Adipose tissue (tissue), 3 donors: ENCODE results near the gene PLCD3. TPM values are rescaled to one million over a fixed set of nuclear protein-coding genes. Genes with fewer than 3 reads are reported as not detected.

Source experiments
- H3K27ac ChIP-seq: one replicate; pipeline ENCODE4 v1.5.1; 2013; ENCODE audit warnings: low read depth, low read length
- WGBS, 3 donors: extraction: QIAGEN DNeasy Blood & Tissue Kit; methylation state at CpG; one replicate each; pipeline ENCODE4 v1.1.7; 2013; 5-methylcytosine and 5-hydroxymethylcytosine counted together
- polyA plus RNA-seq, 3 donors: library from polyadenylated mRNA; stranded (reverse); fragments of 200-250 nt; gene quantifications; one replicate each; pipeline ENCODE4 v1.2.3, GENCODE V29; 2013
- donor health status: healthy with polysubstance abuse.
- donor health status: Bipolar disorder and iron deficiency.
- donor health status: healthy.

Gene PLCD3
- polyA plus RNA-seq, 3 donors: 6.9 to 49.7 (median 42.4) TPM

DNA sequence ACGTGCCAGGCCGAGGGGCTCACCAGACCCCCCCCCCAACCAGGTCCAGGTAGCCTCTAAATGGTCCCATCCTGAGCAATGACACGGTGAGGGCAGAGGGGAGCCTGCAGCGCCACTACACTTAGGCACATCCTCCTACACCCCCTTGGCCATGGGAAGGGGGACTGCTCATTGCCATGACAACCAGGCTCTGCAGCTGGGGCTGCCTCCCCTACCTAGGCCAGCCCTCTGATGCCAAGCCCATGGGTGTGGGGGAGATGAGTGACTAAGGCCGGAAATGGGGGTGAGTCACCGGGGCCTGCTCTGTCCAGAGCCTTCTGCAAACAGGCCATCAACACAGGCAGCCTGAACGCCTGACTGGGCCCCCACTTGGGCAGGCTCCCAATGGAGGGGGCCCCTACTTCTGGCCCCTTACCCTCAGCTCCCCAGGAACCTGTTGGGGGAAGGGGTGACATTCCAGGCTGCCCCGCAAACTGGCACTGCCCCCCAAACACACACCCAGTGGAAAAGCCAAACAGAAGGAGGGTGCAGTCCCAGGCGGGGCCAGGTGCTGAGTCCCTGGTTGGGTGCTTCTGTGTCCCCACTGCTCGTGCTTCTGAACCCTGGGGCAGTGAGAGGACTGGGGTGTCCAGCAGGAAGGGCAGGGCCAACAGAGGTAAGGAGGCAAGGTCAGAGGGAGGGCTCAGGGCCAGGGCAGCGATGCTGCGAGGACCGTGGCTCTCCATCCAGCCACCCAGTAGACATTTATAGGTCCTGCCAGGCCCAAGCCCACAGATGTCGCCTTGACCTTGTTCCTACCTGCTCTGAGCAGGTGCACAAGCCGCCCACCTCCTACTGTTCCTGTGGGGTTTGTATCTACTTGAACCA, 8.2 kb downstream of the PLCD3 start:
- no peak overlapping the region for H3K27ac ChIP-seq
- 68 to 83% (median 71%) methylated on average over 14 to 15 of the region's 15 CpGs for WGBS, 3 donors

GRCh38 chr17:45123076-45123770, 9.1 kb downstream of the PLCD3 start:
- no peak overlapping the region for H3K27ac ChIP-seq
- 87 to 92% (median 89%) methylated on average over 6 of the region's 6 CpGs for WGBS, 3 donors

GRCh38 chr17:45121055-45121454, 11.3 kb downstream of the PLCD3 start:
- WGBS, 3 donors: 54 to 79% (median 61%) methylated on average over 42 to 45 of the region's 45 CpGs
- no peak overlapping the region for H3K27ac ChIP-seq

DNA sequence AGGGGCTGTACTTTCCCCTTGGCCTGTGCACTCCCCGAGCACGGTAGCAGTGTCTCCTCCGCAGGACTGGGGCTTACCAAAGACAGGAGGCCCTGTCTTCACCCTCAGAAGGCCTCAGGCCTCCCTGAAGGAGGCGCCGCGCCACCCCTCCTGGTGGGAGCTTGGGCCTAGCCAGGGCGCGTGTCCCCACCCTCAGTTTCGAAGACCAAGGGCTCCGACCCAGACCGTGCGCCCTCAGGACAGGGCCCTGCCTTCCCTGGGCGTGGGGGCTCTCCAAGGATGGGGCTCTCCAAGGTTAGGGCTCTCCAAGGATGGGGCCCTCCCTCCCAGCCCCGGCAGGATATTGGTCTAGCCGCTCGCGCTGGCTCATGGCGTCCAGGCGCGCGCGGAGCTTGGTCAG, 11.8 kb downstream of the PLCD3 start:
- 80 to 92% (median 89%) methylated on average over 22 of the region's 22 CpGs for WGBS, 3 donors
- no peak overlapping the region for H3K27ac ChIP-seq

DNA sequence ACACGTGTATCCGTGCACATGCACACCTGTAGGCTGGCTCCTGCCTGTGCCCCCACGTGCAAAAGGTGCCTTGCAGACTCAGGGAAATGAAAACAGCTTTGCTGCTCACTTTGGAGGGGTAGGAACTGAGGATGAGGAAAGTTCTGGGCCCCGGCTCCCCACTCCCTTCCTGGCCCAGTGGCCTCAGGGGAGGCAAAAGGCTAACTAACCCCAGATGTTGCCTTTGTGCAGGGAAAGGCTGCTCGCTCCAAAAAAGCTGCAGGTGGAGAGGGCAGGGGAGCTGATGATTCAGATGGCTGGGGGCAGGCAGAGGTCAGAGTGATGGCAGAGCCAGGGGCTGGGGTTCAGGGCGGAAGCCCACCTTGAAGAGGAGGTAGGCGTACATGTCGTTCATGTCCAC, 12.4 kb downstream of the PLCD3 start:
- H3K27ac ChIP-seq: no peak overlapping the region
- WGBS, 3 donors: 75 to 83% (median 82%) methylated on average over 8 of the region's 8 CpGs

- no peak overlapping the region for H3K27ac ChIP-seq
- WGBS, 3 donors: 90 to 94% (median 90%) methylated on average over 23 of the region's 23 CpGs
These were observed 13.6 kb downstream of the PLCD3 start for GRCh38 chr17:45118691-45119090.

DNA sequence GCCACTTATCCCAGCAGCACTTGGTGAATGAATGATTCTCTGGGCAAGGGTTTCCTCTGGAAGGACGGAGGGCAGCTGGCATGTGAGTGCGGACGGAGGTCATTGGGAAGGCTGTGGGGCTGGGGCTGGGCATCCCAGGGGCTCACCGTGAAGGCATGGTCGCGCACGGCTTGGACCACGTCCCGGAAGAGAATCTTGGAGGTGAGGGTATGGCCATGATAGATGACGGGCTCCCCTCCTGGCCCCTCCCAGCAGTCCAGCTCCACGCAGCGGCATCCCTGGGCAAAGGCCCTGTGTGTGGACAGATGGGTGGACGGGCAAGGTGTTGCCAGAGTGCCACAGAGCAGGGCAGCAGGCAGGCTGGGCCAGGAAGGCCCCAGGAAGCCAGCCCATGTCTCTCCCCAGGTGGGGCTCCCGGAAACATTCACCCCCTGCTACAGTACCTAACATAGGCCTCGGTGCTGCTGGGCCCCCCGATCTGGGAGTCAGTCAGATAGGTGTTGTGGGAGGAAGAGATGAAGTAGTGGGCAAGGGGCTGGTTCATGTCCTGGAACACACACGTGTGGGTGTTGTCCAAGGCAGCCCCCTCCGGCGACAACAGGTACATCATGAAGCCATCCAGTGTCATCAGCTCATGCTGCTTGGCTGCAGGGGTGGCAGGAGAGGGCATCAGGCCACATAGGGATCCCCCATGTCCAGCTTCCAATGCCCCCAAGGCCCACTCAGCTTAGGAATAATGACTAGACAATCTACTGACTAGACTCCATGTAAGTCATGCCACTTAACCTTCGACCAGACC, 14.3 kb downstream of the PLCD3 start:
- WGBS, 3 donors: 92 to 95% (median 92%) methylated on average over 20 of the region's 20 CpGs
- H3K27ac ChIP-seq: no peak overlapping the region

DNA sequence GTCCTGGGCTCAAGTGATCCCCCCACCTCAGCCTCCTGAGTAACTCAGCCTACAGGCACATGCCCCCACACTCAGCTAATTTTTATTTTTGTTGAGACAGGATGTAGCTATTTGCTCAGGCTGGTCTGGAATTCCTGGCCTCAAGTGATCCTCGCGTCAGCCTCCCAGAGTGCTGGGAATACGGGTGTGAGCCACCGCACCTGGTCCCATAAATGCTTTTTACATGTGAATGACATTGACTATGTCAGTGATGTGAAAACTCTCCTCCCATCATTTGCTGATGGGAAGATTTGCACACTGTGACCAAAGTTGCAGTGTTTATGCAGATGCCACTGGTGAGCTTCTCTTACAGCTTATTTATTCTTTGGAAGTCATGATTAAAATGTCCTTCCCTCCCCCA, 15.0 kb downstream of the PLCD3 start:
- 93 to 99% (median 98%) methylated on average over 4 of the region's 4 CpGs for WGBS, 3 donors
- H3K27ac ChIP-seq: no peak overlapping the region

- no peak overlapping the region for H3K27ac ChIP-seq
- WGBS, 3 donors: 86 to 95% (median 93%) methylated on average over 7 to 10 of the region's 10 CpGs
These were observed 15.8 kb downstream of the PLCD3 start for GRCh38 chr17:45116434-45117016.

- 75 to 86% (median 78%) methylated on average over 11 of the region's 11 CpGs for WGBS, 3 donors
- no peak overlapping the region for H3K27ac ChIP-seq
These were observed 16.4 kb downstream of the PLCD3 start for GRCh38 chr17:45115871-45116270.

DNA sequence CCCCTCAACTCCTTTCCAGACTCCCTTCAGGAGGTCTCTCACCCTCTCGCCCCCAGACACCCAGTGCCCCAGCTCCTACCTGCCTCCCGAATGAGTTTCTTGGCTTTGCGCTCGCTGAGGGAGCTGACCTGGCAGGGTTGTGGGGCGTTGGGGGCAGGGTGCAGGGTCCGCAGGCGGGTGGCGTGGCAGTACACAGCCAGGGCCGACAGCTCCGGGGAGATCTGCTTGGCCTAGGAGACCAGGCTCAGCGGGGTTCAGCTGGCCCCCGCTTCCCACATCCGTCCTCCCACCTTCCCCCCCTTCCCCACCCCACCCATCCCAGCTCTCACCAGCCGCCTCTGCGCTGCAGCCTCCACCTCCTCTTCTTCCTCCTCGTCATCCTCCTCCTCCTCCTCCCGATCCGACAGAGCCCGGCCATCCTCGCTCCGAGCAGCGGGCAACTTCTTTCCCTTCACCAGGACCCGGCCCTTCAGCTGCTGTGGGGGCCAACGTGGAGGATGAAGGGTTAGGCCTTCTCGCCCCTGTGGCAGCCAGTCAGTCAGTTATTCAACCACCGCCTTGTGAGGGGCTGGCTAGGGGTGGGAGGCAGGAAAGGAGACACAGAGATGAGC, 17.2 kb downstream of the PLCD3 start:
- no peak overlapping the region for H3K27ac ChIP-seq

DNA sequence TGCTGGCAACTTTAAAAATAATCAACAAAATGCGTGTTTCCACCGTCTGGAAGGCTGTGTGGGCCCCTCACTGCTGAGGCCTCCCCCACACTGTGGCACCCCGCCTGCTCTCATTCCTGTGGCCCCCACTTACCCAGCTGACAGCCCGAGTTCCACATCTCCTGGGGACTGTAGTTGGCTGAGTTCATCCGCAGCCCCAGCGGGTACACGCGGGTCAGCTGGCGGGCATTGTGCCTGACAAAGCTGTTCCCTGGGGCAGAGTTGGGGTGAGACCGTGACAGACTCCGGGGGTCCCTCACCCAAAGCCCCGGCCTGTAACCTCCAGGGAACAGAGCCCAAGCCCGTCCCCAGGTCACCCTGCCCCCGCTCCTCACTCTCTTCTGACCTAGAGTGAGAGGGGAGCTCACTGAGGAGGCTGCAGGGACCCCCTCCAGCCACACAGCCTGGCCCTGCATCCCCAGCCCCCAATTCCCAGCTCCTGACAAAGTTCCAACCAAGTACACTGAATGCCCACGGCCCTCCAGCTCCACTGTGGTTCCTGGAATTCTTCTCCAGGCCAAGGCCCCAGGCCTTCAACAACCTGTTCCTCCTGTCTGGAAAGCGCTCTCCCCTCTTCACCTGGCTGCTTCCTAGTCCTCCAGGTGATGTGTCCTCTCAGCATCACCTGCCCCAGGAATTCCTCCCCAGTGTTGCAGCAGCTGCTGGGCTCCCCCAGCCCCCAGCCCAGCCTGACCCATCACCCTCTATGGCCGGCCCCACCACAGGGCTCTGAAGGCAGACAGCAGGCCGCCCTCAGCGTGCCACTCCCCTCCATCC, 18.0 kb downstream of the PLCD3 start:
- no peak overlapping the region for H3K27ac ChIP-seq

More for the DNA sequence above, 17.2 kb downstream of the PLCD3 start:
- WGBS, 3 donors: 90 to 92% (median 91%) methylated on average over 22 to 26 of the region's 26 CpGs

GRCh38 chr17:45113424-45113754, 18.9 kb downstream of the PLCD3 start:
- WGBS, 3 donors: 76 to 90% (median 89%) methylated on average over 9 of the region's 9 CpGs
- H3K27ac ChIP-seq: no peak overlapping the region

More for the DNA sequence above, 18.0 kb downstream of the PLCD3 start:
- WGBS, 3 donors: 84 to 85% (median 85%) methylated on average over 19 of the region's 19 CpGs

DNA sequence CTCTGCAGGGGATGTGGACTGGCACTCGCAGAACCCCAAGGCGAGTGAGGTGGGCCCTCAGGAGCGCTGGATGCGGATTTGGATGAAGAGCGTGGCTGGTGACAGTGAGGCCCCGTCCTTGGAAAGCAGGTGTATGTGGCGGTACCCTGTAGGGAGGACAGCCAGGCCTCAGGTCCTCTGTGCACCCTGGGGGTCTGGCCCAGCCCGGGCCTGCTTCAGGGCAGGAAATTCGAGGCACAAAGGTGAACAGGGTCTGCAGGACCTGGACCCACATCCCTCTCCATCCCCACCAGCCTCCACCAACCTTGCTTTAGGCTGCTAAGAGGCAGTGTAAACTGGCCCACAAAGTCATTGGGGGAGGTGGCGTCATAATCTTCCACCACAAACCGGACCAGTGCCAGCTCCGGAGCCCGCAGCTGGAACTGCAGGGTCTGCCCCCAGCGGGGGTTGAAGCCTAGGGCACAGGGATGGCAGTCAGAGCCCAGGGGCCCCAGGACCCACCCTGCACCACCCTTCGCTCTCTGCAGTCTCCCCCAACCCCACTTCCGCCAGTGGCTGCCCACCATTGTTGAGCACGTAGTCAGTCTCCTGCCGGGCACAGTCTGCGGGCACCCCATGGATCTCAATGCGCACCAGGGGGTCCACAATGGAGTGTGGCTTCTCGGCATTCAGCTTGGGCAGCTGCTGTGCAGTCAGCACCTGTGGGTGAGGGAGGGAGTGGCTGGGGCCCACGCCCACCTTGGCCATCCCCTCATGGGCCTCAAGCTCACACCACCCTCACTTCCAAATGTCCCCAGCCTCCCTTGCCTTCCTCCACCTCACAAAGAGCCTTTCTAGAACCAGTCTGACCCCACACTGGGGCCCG, 19.5 kb downstream of the PLCD3 start:
- WGBS, 3 donors: 94 to 96% (median 95%) methylated on average over 23 of the region's 23 CpGs
- H3K27ac ChIP-seq: no peak overlapping the region

- no peak overlapping the region for H3K27ac ChIP-seq
- 83 to 95% (median 94%) methylated on average over 11 of the region's 11 CpGs for WGBS, 3 donors
These were observed 20.5 kb downstream of the PLCD3 start for GRCh38 chr17:45111850-45112249.
